ENCODE data around the gene GNG12. TPM values are rescaled to one million over a fixed set of nuclear protein-coding genes. Genes with fewer than 3 reads are reported as not detected.

GNG12 gene
- total RNA-seq, 1 donor = 455 TPM

- peak; percentile 68 for DNase-seq (ENCODE audit: low read depth)
Observed at GRCh38 chr1:67843746-67844145, 10.5 kb upstream of the GNG12 start.

GRCh38 chr1:67843331-67843730 lies 10.1 kb upstream of the GNG12 start:
- H3K4me3 ChIP-seq (ENCODE audit: low read depth, low read length) = no peak overlapping the region
- peak; percentile 53 for DNase-seq (ENCODE audit: low read depth)
- TF ChIP-seq CTCF (IDR thresholded peaks at IDR 0.05; ENCODE audit: insufficient read depth, low read length) = no peak

More at GRCh38 chr1:67843746-67844145, 10.5 kb upstream of the GNG12 start:
- no peak overlapping the region for H3K4me3 ChIP-seq (ENCODE audit: low read depth, low read length)
- no peak for TF ChIP-seq CTCF (IDR thresholded peaks at IDR 0.05; ENCODE audit: insufficient read depth, low read length)

GRCh38 chr1:67840449-67840848 lies 7.2 kb upstream of the GNG12 start:
- no peak overlapping the region for H3K4me3 ChIP-seq (ENCODE audit: low read depth, low read length)
- no peak for TF ChIP-seq CTCF (IDR thresholded peaks at IDR 0.05; ENCODE audit: insufficient read depth, low read length)

GRCh38 chr1:67839826-67840225 lies 6.6 kb upstream of the GNG12 start:
- no peak overlapping the region for H3K4me3 ChIP-seq (ENCODE audit: low read depth, low read length)

More at GRCh38 chr1:67840449-67840848, 7.2 kb upstream of the GNG12 start:
- peak; percentile 98 for DNase-seq (ENCODE audit: low read depth)

GRCh38 chr1:67838180-67838910 lies 5.1 kb upstream of the GNG12 start:
- no peak for TF ChIP-seq CTCF (IDR thresholded peaks at IDR 0.05; ENCODE audit: insufficient read depth, low read length)
- no peak overlapping the region for H3K4me3 ChIP-seq (ENCODE audit: low read depth, low read length)
- DNase-seq (ENCODE audit: low read depth) = peak; percentile 87

More at GRCh38 chr1:67839826-67840225, 6.6 kb upstream of the GNG12 start:
- TF ChIP-seq CTCF (IDR thresholded peaks at IDR 0.05; ENCODE audit: insufficient read depth, low read length) = no peak
- DNase-seq (ENCODE audit: low read depth) = no peak

- TF ChIP-seq CTCF (IDR thresholded peaks at IDR 0.05; ENCODE audit: insufficient read depth, low read length) = no peak
- no peak overlapping the region for H3K4me3 ChIP-seq (ENCODE audit: low read depth, low read length)
- DNase-seq (ENCODE audit: low read depth) = no peak
Observed at GRCh38 chr1:67836769-67837168, 3.5 kb upstream of the GNG12 start.

Measured in fibroblast of the aortic adventitia (primary cell).